GM19328 (cell line): ENCODE measurements around the gene ZNF248.
"Not testable (repeated sequence)": the region's sequence is repeated elsewhere in the genome, so short reads cannot be mapped to it uniquely, and the experiment has no call there.

ENCODE experiments used
- ATAC-seq: cut with Tn5 transposase; IDR thresholded peaks from one replicate; pipeline ENCODE4 v1.9.1; 2021; ENCODE audit warnings: mild to moderate bottlenecking, moderate library complexity; ENCODE audit not compliant: unreplicated experiment

The ZNF248 gene

DNA sequence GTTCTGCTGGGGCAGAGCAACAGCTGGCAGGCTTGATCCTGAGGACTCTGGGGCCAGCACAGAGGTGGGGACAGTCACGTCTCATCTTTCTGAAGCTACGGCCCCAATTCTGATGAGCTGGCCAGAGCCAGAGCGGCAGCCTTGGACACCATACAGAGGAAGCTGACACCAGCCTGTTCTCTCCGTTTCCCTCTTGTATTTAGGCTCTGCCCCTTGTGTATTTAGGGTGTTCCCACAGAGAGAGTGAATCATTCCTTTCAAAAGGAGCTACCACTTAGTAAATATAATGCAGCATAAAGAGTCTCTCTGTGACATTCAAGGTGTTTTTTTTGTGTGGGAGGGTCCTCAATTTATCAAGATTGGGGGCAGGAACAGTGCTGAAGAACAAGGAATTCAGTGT, 109.2 kb downstream of the ZNF248 start:
- no peak for ATAC-seq

DNA sequence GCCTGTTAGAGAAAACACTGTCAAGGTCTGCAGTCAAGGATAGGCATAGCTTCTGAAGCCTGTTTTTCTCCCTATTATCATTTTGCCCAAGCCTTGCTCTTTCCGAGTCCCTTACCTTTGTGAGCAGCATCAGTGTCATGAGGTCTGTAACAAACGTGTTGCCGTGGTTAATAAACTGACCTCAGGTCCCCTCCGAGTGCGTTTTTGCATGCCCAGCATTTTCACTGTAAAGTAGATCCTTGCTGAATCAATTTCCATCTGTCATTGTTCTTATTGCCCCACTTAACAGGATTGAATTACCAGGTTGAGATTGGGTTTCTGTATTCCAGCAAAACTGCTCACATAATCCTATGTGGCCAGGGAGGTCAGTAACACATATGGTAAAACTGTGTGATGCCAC, 110.3 kb downstream of the ZNF248 start:
- no peak for ATAC-seq

DNA sequence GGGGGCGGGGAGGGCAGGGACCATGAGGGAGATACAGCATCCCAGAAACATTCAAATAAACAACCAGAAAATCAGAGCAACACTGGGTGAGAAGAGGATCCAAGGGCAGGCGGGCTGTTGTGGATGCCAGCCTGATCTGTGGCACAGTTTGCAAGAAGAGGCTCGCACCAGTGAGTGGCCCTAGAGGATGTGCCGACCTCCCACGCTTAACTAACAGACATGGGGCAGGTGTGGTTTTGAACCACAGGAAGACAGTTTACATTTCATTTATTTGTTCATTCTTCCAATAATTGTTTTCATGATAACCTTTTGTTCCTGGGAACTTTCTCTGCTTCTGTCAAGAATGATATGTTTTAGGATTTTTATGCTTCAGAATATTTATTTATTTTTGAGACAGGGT, 115.6 kb downstream of the ZNF248 start:
- no peak for ATAC-seq

DNA sequence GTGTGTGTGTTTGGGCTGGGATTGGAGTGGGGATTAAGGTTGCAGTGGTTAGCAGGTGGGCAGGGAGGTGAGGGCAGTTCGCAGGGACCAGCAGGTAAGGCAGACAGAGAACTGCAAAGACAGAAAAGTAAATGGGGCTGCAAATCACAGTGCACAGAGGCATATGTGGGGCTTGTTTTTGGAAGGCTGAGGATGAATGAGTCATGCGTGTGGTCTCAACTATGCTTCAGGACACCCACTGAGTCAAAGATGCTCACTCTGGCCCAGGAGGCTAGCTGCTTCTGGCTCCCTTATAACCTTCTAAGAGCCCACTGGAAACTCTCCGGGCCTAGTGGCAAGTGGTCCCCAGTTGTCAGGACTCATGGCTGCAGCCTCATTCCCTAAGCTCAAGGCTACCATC, 118.2 kb downstream of the ZNF248 start:
- no peak for ATAC-seq

DNA sequence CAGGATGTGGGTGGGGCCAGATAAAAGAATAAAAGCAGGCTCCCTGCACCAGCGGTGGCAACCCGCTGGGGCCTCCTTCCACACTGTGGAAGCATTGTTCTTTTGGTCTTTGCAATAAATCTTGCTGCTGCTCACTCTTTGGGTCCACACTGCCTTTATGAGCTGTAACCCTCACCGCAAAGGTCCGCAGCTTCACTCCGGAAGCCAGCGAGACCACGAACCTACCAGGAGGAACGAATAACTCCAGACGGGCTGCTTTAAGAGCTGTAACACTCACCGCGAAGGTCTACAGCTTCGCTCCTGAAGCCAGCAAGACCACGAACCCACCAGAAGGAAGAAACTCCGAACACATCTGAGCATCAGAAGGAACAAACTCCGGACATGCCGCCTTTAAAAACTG, 119.2 kb downstream of the ZNF248 start:
- not testable (repeated sequence) for ATAC-seq

DNA sequence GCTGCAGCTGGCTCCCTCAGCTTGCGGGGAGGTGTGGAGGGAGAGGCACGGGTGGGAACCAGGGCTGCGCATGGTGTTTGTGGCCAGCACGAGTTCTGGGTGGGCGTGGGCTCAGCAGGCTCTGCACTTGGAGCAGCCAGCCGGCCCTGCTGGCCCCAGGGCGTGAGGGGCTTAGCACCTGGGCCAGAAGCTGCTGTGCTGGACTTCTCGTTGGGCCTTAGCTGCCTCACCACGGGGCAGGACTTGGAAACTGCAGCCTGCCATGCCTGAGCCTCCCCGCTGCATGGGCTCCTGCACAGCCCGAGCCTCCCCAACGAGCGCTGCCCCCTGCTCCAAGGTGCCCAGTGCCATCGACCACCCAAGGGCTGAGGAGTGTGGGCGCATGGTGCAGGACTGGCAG, 120.1 kb downstream of the ZNF248 start:
- no peak for ATAC-seq

DNA sequence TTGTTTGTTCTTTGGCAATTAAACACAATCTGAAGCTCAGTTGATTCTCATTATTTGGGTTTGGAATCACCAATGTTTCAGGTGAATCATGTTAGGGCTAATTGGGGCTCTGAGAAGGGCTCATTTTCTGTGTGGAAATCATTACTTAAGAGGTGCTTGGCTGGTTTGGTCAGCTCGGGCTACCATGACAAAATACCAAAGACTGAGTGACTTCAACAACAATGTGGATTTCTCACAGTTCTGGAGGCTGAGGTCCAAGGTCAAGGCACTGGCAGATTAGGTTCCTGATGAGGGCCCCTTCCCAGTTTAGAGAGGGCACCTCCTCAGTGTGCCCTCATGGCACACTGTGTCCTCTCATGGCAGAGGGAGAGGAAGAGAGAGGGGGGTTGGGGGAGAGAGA, 121.3 kb downstream of the ZNF248 start:
- no peak for ATAC-seq

DNA sequence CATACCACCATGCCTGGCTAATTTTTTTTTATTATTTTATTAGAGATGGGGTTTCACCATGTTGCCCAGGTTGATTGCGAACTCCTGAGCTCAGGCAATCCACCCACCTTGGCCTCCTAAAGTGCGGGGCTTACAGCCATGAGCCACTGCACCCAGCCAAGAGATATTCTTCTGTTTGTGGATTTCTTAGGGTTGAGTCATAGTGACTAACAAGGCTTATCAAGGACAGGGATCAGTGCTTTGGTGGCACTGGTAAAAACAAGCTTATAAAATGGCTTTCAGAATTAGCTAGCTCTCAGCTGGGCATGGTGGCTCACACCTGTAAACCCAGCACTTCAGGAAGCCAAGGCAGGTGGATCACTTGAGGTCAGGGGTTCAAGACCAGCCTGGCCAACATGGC, 122.4 kb downstream of the ZNF248 start:
- no peak for ATAC-seq
